Uterus (tissue), 4 donors: ENCODE data around the gene IRF1. TPM values are rescaled to one million over a fixed set of nuclear protein-coding genes. Genes with fewer than 3 reads are reported as not detected.
A peak's percentile ranks its signal among the peaks of the same experiment; 100 is the strongest.

Source experiments
- DNase-seq, 2 donors: peaks; one replicate each; pipeline ENCODE4 v3.0.0-alpha.2; 2019 to 2020
- H3K27ac ChIP-seq, 2 donors: fragments of 200-600 bp; sonication (generic); 1 replicate in 1 of 2; 2 replicates in 1 of 2; pipeline ENCODE4 v1.5.1; 2016 to 2018
- H3K27me3 ChIP-seq, 2 donors: fragments of 200-600 bp; sonication (generic); one replicate each; pipeline ENCODE4 v1.5.1; 2018 to 2019; ENCODE audit warnings: control low read depth in 1 of 2
- H3K36me3 ChIP-seq, 2 donors: fragments of 200-600 bp; sonication (generic); one replicate each; pipeline ENCODE4 v1.5.1; 2019; ENCODE audit warnings: control low read depth in 1 of 2
- H3K4me1 ChIP-seq, 2 donors: fragments of 200-600 bp; sonication (generic); one replicate each; pipeline ENCODE4 v1.5.1; 2018 to 2019; ENCODE audit warnings: control low read depth in 1 of 2
- H3K4me3 ChIP-seq, 2 donors: fragments of 200-600 bp; sonication (generic); 1 replicate in 1 of 2; 2 replicates in 1 of 2; pipeline ENCODE4 v1.5.1; 2018 to 2019; ENCODE audit warnings: mild to moderate bottlenecking in 1 of 2
- H3K9me3 ChIP-seq, 2 donors: fragments of 200-600 bp; sonication (generic); one replicate each; pipeline ENCODE4 v1.5.1; 2019; ENCODE audit warnings: control low read depth in 1 of 2
- POLR2A ChIP-seq, 2 donors: fragments of 450-650 bp; IDR thresholded peaks; one replicate each; pipeline ENCODE4 v1.6.1; 2016; ENCODE audit warnings: antibody characterized with exemption in 2 of 2, mild to moderate bottlenecking in 1 of 2, moderate library complexity in 1 of 2
- intact Hi-C: fragments of 100-400 bp; cut with DNase I; formaldehyde crosslinking; loops from one replicate; pipeline ENCODE4 v1.15.1; 2023; ENCODE audit warnings: low total_unique reads
- total RNA-seq, 4 donors: library from RNA; depleted of rRNA in 3 of 4; stranded (reverse); fragments of >200 nt in 3 of 4; gene quantifications; one replicate each; pipeline versions ENCODE4 v1.1.0 to v1.2.4, GENCODE V29; 2014 to 2023
- TF ChIP-seq, protein P1 (sequence below), 4 experiments: fragments of 200-600 bp in 2 of 4; fragments of 450-650 bp in 2 of 4; sonication (generic) in 2 of 4; IDR thresholded peaks; one replicate each; pipeline ENCODE4 v1.5.1; 2016 to 2019; ENCODE audit warnings: antibody characterized with exemption in 4 of 4, mild to moderate bottlenecking in 2 of 4, moderate library complexity in 1 of 4
- donor health status: DM: yes; HTN: yes; CAD: no.

IRF1 gene
- total RNA-seq, 4 donors from 2014 or later, result 3.8 to 110 (median 25.7) TPM

DNA sequence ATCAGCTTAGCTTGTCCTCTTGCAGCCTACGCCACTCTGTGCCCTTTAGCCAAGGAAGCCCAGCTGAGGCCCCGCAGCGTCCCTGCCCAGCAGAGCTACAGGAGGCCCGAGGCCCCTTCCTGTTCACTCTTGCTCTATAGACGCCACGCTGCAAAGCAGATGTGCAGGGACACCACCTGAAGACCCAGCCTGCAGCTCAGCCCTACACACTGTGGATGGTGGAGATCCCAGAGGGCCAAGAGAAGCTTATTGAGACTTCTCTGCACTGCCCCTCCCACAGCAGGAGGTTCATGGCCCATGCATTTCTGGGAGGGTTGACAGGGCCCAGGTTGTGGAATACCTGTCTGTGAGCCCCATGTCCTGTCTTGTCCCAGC lies 33.6 kb downstream of the IRF1 start:
- H3K4me1 ChIP-seq, result no peaks in the 10 kb centered on the region
- no peaks in the 10 kb centered on the region for H3K36me3 ChIP-seq
- no peak overlapping the region for H3K4me3 ChIP-seq
- H3K27ac ChIP-seq, result peak overlapping the region; percentile 36 to 39
- no peaks in the 10 kb centered on the region for H3K27me3 ChIP-seq
- TF ChIP-seq, protein P1, sequence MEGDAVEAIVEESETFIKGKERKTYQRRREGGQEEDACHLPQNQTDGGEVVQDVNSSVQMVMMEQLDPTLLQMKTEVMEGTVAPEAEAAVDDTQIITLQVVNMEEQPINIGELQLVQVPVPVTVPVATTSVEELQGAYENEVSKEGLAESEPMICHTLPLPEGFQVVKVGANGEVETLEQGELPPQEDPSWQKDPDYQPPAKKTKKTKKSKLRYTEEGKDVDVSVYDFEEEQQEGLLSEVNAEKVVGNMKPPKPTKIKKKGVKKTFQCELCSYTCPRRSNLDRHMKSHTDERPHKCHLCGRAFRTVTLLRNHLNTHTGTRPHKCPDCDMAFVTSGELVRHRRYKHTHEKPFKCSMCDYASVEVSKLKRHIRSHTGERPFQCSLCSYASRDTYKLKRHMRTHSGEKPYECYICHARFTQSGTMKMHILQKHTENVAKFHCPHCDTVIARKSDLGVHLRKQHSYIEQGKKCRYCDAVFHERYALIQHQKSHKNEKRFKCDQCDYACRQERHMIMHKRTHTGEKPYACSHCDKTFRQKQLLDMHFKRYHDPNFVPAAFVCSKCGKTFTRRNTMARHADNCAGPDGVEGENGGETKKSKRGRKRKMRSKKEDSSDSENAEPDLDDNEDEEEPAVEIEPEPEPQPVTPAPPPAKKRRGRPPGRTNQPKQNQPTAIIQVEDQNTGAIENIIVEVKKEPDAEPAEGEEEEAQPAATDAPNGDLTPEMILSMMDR (IDR thresholded peaks at IDR 0.05), result no peak
- no peak for TF ChIP-seq POLR2A (IDR thresholded peaks at IDR 0.05)
- no peak for DNase-seq
- intact Hi-C loops, result no loop called here
- no peaks in the 10 kb centered on the region for H3K9me3 ChIP-seq

DNA sequence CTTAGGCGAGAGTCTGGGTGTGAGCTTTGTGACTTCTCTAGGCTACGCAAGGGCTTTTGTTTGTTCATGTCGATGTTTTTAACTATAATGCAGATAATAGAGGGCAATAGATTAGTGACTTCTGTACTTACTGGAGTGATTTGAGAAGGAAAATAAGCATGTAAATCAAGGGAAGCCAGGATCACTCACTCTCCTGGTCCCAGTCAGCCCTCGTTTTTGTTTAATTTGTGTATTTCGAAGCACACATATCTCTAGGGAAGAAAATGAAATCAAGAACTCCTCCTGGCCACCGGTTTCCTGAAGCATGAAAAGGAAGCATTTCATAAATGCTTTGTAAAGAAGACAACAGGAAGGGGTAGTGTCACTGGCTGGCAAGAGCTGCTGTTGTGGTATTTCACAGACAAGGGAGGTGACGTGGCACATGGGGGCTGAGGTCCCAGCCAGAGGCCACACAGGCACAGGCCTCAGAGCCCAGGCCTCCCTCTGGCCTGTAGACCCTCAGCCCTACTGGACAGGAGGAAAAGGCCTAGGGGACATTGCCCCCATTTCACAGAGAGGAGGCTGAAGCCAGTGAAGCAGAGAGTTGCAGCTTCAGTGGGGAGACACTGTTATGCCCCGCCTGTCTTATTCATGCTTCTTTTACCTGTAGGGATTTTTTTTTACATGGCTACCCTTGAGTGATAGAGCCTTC lies 34.1 kb downstream of the IRF1 start:
- H3K27ac ChIP-seq, result peak overlapping the region; percentile 36 to 71

DNA sequence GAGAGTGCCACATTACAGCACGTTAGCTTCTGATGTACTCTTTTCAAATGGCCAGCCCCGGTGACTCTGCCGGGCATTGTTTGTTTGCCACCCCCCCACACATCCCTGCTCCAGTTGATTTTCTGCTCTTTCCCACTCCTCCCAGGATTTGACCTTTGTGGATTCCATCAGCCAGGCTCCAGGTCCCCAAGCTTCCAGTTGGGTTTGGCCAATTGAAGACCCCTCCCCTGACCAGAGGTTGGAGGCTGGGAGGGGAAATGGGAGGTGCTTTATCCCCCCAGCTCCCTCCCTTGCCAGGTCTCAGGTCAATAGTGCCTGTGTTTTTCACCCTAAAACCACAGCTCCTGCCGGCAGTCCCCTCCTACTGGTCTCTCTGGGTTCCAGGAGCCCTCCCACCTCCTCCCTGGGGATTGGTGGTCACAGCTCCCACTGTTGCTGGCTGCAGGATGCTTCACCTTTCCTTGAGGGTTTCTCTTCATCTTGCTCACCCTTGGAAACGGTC lies 34.9 kb downstream of the IRF1 start:
- H3K4me1 ChIP-seq, result no peaks in the 10 kb centered on the region
- intact Hi-C loops, result no loop called here
- TF ChIP-seq, protein P1 (IDR thresholded peaks at IDR 0.05), result no peak
- no peak for TF ChIP-seq POLR2A (IDR thresholded peaks at IDR 0.05)
- no peaks in the 10 kb centered on the region for H3K27me3 ChIP-seq
- peak in 1 of 2 donors; percentile 11 for DNase-seq
- no peaks in the 10 kb centered on the region for H3K36me3 ChIP-seq
- peak overlapping the region; percentile 36 to 71 for H3K27ac ChIP-seq
- no peak overlapping the region for H3K4me3 ChIP-seq
- H3K9me3 ChIP-seq, result no peaks in the 10 kb centered on the region

More for the DNA sequence above, 34.1 kb downstream of the IRF1 start:
- intact Hi-C loops, result no loop called here
- peak in 1 of 2 donors; percentile 56 for DNase-seq
- Histone ChIP-seq H3K9me3 (no peaks in the 10 kb centered on the region), H3K4me1 (no peaks in the 10 kb centered on the region), H3K36me3 (no peaks in the 10 kb centered on the region), H3K4me3 (no peak overlapping the region), H3K27me3 (no peaks in the 10 kb centered on the region)
- TF ChIP-seq, protein P1 (IDR thresholded peaks at IDR 0.05), result no peak
- no peak for TF ChIP-seq POLR2A (IDR thresholded peaks at IDR 0.05)

DNA sequence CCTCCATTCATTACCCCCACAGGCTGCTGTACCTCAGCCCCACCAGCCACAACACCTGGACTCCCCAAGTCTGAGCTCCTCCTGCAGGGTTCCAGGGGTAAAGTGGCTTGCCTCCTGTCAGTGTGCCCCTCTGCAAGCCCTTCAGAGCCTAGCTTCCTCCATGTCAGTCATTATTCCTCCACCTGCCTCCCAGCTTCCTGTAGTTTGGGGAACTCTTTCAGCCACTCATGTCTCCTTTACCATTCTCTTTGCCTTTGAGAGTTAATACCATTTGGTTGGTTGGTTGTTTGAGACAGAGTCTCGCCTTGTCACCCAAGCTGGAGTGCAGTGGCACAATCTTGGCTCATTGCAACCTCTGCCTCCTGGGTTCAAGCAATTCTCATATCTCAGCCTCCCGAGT lies 36.2 kb downstream of the IRF1 start:
- H3K27me3 ChIP-seq, result no peaks in the 10 kb centered on the region
- H3K4me1 ChIP-seq, result no peaks in the 10 kb centered on the region
- intact Hi-C loops, result no loop called here
- H3K4me3 ChIP-seq, result no peak overlapping the region
- TF ChIP-seq, protein P1 (IDR thresholded peaks at IDR 0.05), result no peak
- TF ChIP-seq POLR2A (IDR thresholded peaks at IDR 0.05), result no peak
- no peaks in the 10 kb centered on the region for H3K36me3 ChIP-seq
- DNase-seq, result peak in 1 of 2 donors; percentile 8
- H3K27ac ChIP-seq, result no peak overlapping the region
- no peaks in the 10 kb centered on the region for H3K9me3 ChIP-seq

DNA sequence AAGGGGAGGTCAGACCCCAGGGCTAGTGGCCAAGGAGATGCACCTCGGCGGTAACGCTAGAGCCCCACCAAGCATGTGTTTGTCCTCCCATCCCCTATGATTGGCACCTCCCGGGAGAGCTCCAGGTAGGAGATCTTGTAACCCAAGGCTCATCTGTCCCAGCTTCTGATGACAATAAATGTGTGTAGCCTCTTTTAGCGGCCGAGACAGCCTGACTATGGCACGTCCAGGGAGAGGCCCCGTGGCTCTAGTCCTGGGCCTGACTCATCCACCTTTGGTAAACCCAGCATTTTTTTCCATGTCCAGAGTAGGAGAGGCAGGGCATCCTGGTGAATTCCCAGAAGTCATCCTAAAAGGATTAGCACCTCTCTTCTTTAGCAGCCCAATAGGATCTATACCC lies 39.2 kb downstream of the IRF1 start:
- no peaks in the 10 kb centered on the region for H3K36me3 ChIP-seq
- no peak for DNase-seq
- TF ChIP-seq, protein P1 (IDR thresholded peaks at IDR 0.05), result no peak
- no peak for TF ChIP-seq POLR2A (IDR thresholded peaks at IDR 0.05)
- no peaks in the 10 kb centered on the region for H3K27me3 ChIP-seq
- H3K9me3 ChIP-seq, result no peaks in the 10 kb centered on the region
- H3K4me1 ChIP-seq, result peaks cover 0 to 8% of the 10 kb centered on the region in 2 donors
- H3K27ac ChIP-seq, result no peak overlapping the region
- H3K4me3 ChIP-seq, result no peak overlapping the region
- intact Hi-C loops, result no loop called here
